Peyer's patch (tissue), 4 donors: ENCODE results near the gene ZSCAN10.

Experiments
- POLR2A ChIP-seq, 2 donors: fragments of 450-650 bp; IDR thresholded peaks; one replicate each; pipeline ENCODE4 v1.5.1; 2017; ENCODE audit warnings: antibody characterized with exemption in 2 of 2, mild to moderate bottlenecking in 2 of 2, moderate library complexity in 2 of 2
- TF ChIP-seq, protein P1 (sequence below), 6 experiments: fragments of 450-650 bp in 4 of 6; fragments of 200-600 bp in 2 of 6; sonication (generic) in 1 of 6; IDR thresholded peaks; one replicate each; pipeline ENCODE4 v1.5.1; 2017 to 2019; ENCODE audit warnings: antibody characterized with exemption in 6 of 6, mild to moderate bottlenecking in 3 of 6, moderate library complexity in 1 of 6

DNA sequence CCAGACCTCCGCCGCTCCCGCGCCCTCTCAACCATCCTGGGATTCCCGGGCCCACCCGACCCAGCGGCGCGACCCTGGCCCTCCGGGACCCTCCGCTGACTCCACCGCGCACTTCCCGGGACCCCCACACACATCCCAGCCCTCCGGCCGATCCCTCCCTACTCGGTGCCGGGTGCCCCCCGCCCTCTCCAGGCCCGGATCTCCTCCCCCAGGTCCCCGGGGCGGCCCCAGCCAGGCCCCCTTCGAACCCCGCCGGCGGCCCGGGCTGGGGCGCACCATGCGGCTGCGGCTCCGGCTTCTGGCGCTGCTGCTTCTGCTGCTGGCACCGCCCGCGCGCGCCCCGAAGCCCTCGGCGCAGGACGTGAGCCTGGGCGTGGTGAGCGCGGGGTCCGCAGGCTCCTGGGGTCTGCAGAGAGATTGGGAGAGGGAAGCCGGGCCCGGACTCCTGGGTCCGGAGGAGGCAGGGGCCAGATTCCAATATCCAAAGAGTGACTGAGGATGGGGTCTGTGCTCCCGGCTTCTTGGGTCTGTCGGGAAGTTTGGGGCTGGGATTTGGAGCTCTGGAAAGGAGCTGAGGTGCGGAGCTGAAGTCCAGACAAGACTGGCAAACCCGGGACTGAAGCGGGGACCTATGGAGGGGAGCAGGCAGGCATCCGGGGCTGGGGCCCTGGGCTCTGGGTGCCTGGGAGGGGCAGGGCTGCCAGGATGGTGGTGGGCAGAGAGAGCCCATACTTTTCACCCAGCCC, 52.3 kb downstream of the ZSCAN10 start:
- TF ChIP-seq, protein P1, sequence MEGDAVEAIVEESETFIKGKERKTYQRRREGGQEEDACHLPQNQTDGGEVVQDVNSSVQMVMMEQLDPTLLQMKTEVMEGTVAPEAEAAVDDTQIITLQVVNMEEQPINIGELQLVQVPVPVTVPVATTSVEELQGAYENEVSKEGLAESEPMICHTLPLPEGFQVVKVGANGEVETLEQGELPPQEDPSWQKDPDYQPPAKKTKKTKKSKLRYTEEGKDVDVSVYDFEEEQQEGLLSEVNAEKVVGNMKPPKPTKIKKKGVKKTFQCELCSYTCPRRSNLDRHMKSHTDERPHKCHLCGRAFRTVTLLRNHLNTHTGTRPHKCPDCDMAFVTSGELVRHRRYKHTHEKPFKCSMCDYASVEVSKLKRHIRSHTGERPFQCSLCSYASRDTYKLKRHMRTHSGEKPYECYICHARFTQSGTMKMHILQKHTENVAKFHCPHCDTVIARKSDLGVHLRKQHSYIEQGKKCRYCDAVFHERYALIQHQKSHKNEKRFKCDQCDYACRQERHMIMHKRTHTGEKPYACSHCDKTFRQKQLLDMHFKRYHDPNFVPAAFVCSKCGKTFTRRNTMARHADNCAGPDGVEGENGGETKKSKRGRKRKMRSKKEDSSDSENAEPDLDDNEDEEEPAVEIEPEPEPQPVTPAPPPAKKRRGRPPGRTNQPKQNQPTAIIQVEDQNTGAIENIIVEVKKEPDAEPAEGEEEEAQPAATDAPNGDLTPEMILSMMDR (IDR thresholded peaks at IDR 0.05) = no peak
- TF ChIP-seq POLR2A (IDR thresholded peaks at IDR 0.05) = no peak
